CD14-positive monocyte (primary cell): ENCODE results near the gene ANKRD45. TPM values are rescaled to one million over a fixed set of nuclear protein-coding genes. Genes with fewer than 3 reads are reported as not detected.

Source experiments
- DNase-seq, 3 donors: peaks; one replicate each; pipeline ENCODE4 v3.0.0-alpha.2; 2011 to 2022
- H2AFZ ChIP-seq: 2 replicates; pipeline ENCODE4 v1.6.0; 2012; ENCODE audit warnings: mild to moderate bottlenecking, low read depth, low read length, inconsistent platforms; ENCODE audit not compliant: insufficient read depth, poor library complexity, severe bottlenecking
- H3K27ac ChIP-seq, 2 donors: 1 replicate in 1 of 2; 2 replicates in 1 of 2; pipeline ENCODE4 v1.5.1; 2012 to 2013; ENCODE audit warnings: low read length in 2 of 2, control low read depth in 1 of 2, inconsistent platforms in 1 of 2, low read depth in 1 of 2, mild to moderate bottlenecking in 1 of 2
- H3K27me3 ChIP-seq, 2 donors: one replicate each; pipeline versions ENCODE4 v1.6.0 to v1.6.1; 2011 to 2013; ENCODE audit warnings: low read length in 2 of 2; ENCODE audit not compliant: control insufficient read depth in 2 of 2, insufficient read depth in 2 of 2
- H3K36me3 ChIP-seq, 2 donors: replicated peaks in 1 of 2; 1 replicate in 1 of 2; 2 replicates in 1 of 2; pipeline versions ENCODE4 v1.5.1 to v1.6.1; 2012 to 2013; ENCODE audit warnings: low read length in 2 of 2, control low read depth in 1 of 2, inconsistent platforms in 1 of 2, mild to moderate bottlenecking in 1 of 2; ENCODE audit not compliant: insufficient read depth in 2 of 2, control insufficient read depth in 1 of 2
- H3K4me1 ChIP-seq, 2 donors: 1 replicate in 1 of 2; 2 replicates in 1 of 2; pipeline versions ENCODE4 v1.5.1 to v1.6.1; 2012 to 2013; ENCODE audit warnings: low read length in 2 of 2, control low read depth in 1 of 2, inconsistent platforms in 1 of 2, mild to moderate bottlenecking in 1 of 2, moderate library complexity in 1 of 2; ENCODE audit not compliant: insufficient read depth in 2 of 2, control insufficient read depth in 1 of 2
- H3K4me2 ChIP-seq: replicated peaks from 2 replicates; pipeline ENCODE3; 2012; ENCODE audit warnings: low read length, moderate library complexity, mild to moderate bottlenecking; ENCODE audit not compliant: poor library complexity, severe bottlenecking; ENCODE audit errors: extremely low read depth
- H3K4me3 ChIP-seq, 3 experiments: fragments of 200-600 bp in 1 of 3; sonication (generic) in 1 of 3; replicated peaks in 1 of 3; 1 replicate in 2 of 3; 2 replicates in 1 of 3; pipeline ENCODE4 v1.5.1; 2011 to 2013; ENCODE audit warnings: low read length in 3 of 3, mild to moderate bottlenecking in 3 of 3, control low read depth in 2 of 3, low read depth in 2 of 3, inconsistent platforms in 1 of 3, moderate library complexity in 1 of 3
- H3K79me2 ChIP-seq: 2 replicates; pipeline ENCODE4 v1.6.0; 2012; ENCODE audit warnings: mild to moderate bottlenecking, control low read depth, inconsistent platforms, low read length, moderate library complexity; ENCODE audit not compliant: insufficient read depth
- H3K9ac ChIP-seq: 2 replicates; pipeline ENCODE4 v1.6.0; 2017; ENCODE audit warnings: low read length, mild to moderate bottlenecking; ENCODE audit not compliant: insufficient read depth, poor library complexity, severe bottlenecking
- H3K9me3 ChIP-seq, 2 donors: replicated peaks in 1 of 2; 1 replicate in 1 of 2; 2 replicates in 1 of 2; pipeline versions ENCODE4 v1.5.1 to v1.6.1; 2012 to 2013; ENCODE audit warnings: low read length in 2 of 2, control low read depth in 1 of 2; ENCODE audit not compliant: control insufficient read depth in 1 of 2, insufficient read depth in 1 of 2
- H4K20me1 ChIP-seq: 2 replicates; pipeline ENCODE4 v1.6.0; 2012; ENCODE audit warnings: mild to moderate bottlenecking, low read length, control low read depth, moderate library complexity; ENCODE audit not compliant: insufficient read depth
- H3K27ac Mint-ChIP-seq, 7 donors: one replicate each; pipeline ENCODE4 v1.8.0; 2020; ENCODE audit warnings: mild to moderate bottlenecking in 7 of 7, mixed read lengths in 7 of 7, moderate library complexity in 6 of 7, inconsistent platforms in 2 of 7
- H3K27me3 Mint-ChIP-seq, 3 donors: one replicate each; pipeline ENCODE4 v1.8.0; 2021 to 2022; ENCODE audit warnings: low read depth in 3 of 3, mild to moderate bottlenecking in 3 of 3, mixed read lengths in 3 of 3, moderate library complexity in 3 of 3, inconsistent platforms in 1 of 3
- H3K36me3 Mint-ChIP-seq, 2 donors: one replicate each; pipeline ENCODE4 v1.8.0; 2020; ENCODE audit warnings: mixed read lengths in 2 of 2, inconsistent platforms in 1 of 2, mild to moderate bottlenecking in 1 of 2
- H3K4me1 Mint-ChIP-seq: one replicate; pipeline ENCODE4 v1.8.0; 2020; ENCODE audit warnings: mild to moderate bottlenecking, mixed read lengths
- H3K4me3 Mint-ChIP-seq, 2 donors: one replicate each; pipeline ENCODE4 v1.8.0; 2020; ENCODE audit warnings: mild to moderate bottlenecking in 2 of 2, mixed read lengths in 2 of 2, moderate library complexity in 1 of 2
- H3K9me3 Mint-ChIP-seq, 7 donors: one replicate each; pipeline ENCODE4 v1.8.0; 2020 to 2022; ENCODE audit warnings: mixed read lengths in 7 of 7, mild to moderate bottlenecking in 6 of 7, moderate library complexity in 6 of 7, inconsistent platforms in 2 of 7
- CTCF ChIP-seq: fragments of 200-600 bp; IDR thresholded peaks from one replicate; pipeline ENCODE4 v1.8.0; 2022; ENCODE audit warnings: antibody characterized with exemption, mild to moderate bottlenecking
- WGBS: methylation state at CpG from one replicate; pipeline ENCODE4 v1.1.5; 2013; ENCODE audit warnings: missing lambda C conversion rate; ENCODE audit not compliant: insufficient coverage; 5-methylcytosine and 5-hydroxymethylcytosine counted together
- intact Hi-C, 2 donors: fragments of 100-400 bp; cut with micrococcal nuclease; formaldehyde crosslinking; loops; one replicate each; pipeline versions ENCODE4 v1.15.0 to v1.15.1; 2023
- polyA plus RNA-seq, 3 donors: library from polyadenylated mRNA; depleted of rRNA in 1 of 3; unstranded in 2 of 3; stranded (reverse) in 1 of 3; fragments of 300-500 nt in 2 of 3; fragments of >200 nt in 1 of 3; fragmentation: Illumina TruSeq in 2 of 3; gene quantifications; 1 replicate in 2 of 3; 2 replicates in 1 of 3; pipeline ENCODE4 v1.2.3, GENCODE V29; 2012 to 2021

The ANKRD45 gene
- polyA plus RNA-seq, 3 donors = not detected

- Histone ChIP-seq H2AFZ (no peak overlapping the region), H3K79me2 (no peaks in the 10 kb centered on the region), H3K4me1 (no peaks in the 10 kb centered on the region), H3K27ac (no peak overlapping the region), H3K27me3 (no peaks in the 10 kb centered on the region), H3K4me3 (no peak overlapping the region), H3K4me2 (no peak overlapping the region), H3K9me3 (peaks cover 0 to 1% of the 10 kb centered on the region in 2 donors), H3K36me3 (no peaks in the 10 kb centered on the region), H4K20me1 (no peaks in the 10 kb centered on the region), H3K9ac (no peak overlapping the region)
- WGBS = 80% methylated on average over 1 of the region's 1 CpG
- H3K4me3 Mint-ChIP-seq = no peak overlapping the region
- TF ChIP-seq CTCF = no peak
- peaks cover 0 to 5% (median 0%) of the 10 kb centered on the region in 7 donors for H3K9me3 Mint-ChIP-seq
- no peaks in the 10 kb centered on the region for H3K36me3 Mint-ChIP-seq
- no peak overlapping the region for H3K27ac Mint-ChIP-seq
- H3K4me1 Mint-ChIP-seq = peaks cover 5% of the 10 kb centered on the region
- no peak for DNase-seq
- intact Hi-C loops = no loop called here
- peaks cover 0 to 1% (median under 1%) of the 10 kb centered on the region in 3 donors for H3K27me3 Mint-ChIP-seq
These were observed 7.9 kb downstream of the ANKRD45 start for GRCh38 chr1:173661763-173662162.

- no peaks in the 10 kb centered on the region for H4K20me1 ChIP-seq
- no peaks in the 10 kb centered on the region for H3K79me2 ChIP-seq
- no peak overlapping the region for H2AFZ ChIP-seq
- no peak overlapping the region for H3K4me2 ChIP-seq
- peaks cover 0 to 1% (median 0%) of the 10 kb centered on the region in 3 donors for H3K27me3 Mint-ChIP-seq
- H3K27ac Mint-ChIP-seq = no peak overlapping the region
- H3K36me3 Mint-ChIP-seq = no peaks in the 10 kb centered on the region
- H3K9me3 Mint-ChIP-seq = peaks cover 0 to 6% (median under 1%) of the 10 kb centered on the region in 7 donors
- H3K27me3 ChIP-seq = no peaks in the 10 kb centered on the region
- H3K4me1 ChIP-seq = no peaks in the 10 kb centered on the region
- no peak overlapping the region for H3K9ac ChIP-seq
- DNase-seq = no peak
- WGBS = no CpG with 5 or more reads among the region's 1 CpG
- no peak overlapping the region for H3K4me3 ChIP-seq
- intact Hi-C loops = no loop called here
- no peak overlapping the region for H3K27ac ChIP-seq
- H3K9me3 ChIP-seq = peaks cover 0 to 3% of the 10 kb centered on the region in 2 donors
- no peak overlapping the region for H3K4me3 Mint-ChIP-seq
- TF ChIP-seq CTCF = no peak
- H3K4me1 Mint-ChIP-seq = peaks cover 5% of the 10 kb centered on the region
- no peaks in the 10 kb centered on the region for H3K36me3 ChIP-seq
These were observed 8.4 kb downstream of the ANKRD45 start for GRCh38 chr1:173661271-173661670.
